ENCODE results near the gene GNG13. TPM values are rescaled to one million over a fixed set of nuclear protein-coding genes. Genes with fewer than 3 reads are reported as not detected.
"Not testable (repeated sequence)": the region's sequence is repeated elsewhere in the genome, so short reads cannot be mapped to it uniquely, and the experiment has no call there.

Gene GNG13
- total RNA-seq, 1 experiment from 2014 or later: not detected

- no peaks in the 10 kb centered on the region for H3K36me3 ChIP-seq (ENCODE audit: low read depth, low read length)
- TF ChIP-seq CTCF (conservative IDR thresholded peaks at IDR 0.05; ENCODE audit: low read depth, low read length) (no peak), EZH2 (IDR thresholded peaks at IDR 0.05; ENCODE audit: low read length, unreplicated experiment) (no peak), EZH2phosphoT487 (IDR thresholded peaks at IDR 0.05; ENCODE audit: borderline replicate concordance, low read length) (no peak)
- POLR2A ChIA-PET (ENCODE audit: unreplicated experiment): no interaction called here
- H3K4me3 ChIP-seq (ENCODE audit: low read length): no peak overlapping the region
- H3K9me2 ChIP-seq (replicated peaks; ENCODE audit: low read length): no peaks in the 10 kb centered on the region
- no peaks in the 10 kb centered on the region for H3K9me3 ChIP-seq (ENCODE audit: low read length)
- H3K4me2 ChIP-seq (ENCODE audit: low read length): no peak overlapping the region
- no peak overlapping the region for H3K9ac ChIP-seq (ENCODE audit: low read length)
- no peak overlapping the region for H3K27ac ChIP-seq (ENCODE audit: low read length)
- no peak overlapping the region for H2AFZ ChIP-seq (ENCODE audit: low read length)
- no peak for ATAC-seq
- H4K20me1 ChIP-seq (ENCODE audit: low read length): no peaks in the 10 kb centered on the region
- H3K27me3 ChIP-seq (ENCODE audit: low read length): no peaks in the 10 kb centered on the region
- H3F3A ChIP-seq (ENCODE audit: low read length, unreplicated experiment): no peaks in the 10 kb centered on the region
- CTCF ChIA-PET: no interaction called here
- no peaks in the 10 kb centered on the region for H3K79me2 ChIP-seq (ENCODE audit: low read length)
- intact Hi-C loops (cut with micrococcal nuclease): no loop called here
- no peak for DNase-seq
- BruUV-seq (replicated peaks): no TSS peak
- no peaks in the 10 kb centered on the region for H3K4me1 ChIP-seq (ENCODE audit: insufficient read depth, low read length)
These were observed 45.9 kb downstream of the GNG13 start for GRCh38 chr16:754656-755055.

GRCh38 chr16:754121-754607 lies 46.4 kb downstream of the GNG13 start:
- H3K9ac ChIP-seq (ENCODE audit: low read length); BruUV-seq (replicated peaks); H3K27me3 ChIP-seq (ENCODE audit: low read length); POLR2A ChIA-PET (ENCODE audit: unreplicated experiment); H3K36me3 ChIP-seq (ENCODE audit: low read depth, low read length); ATAC-seq; DNase-seq; H4K20me1 ChIP-seq (ENCODE audit: low read length); H3K9me2 ChIP-seq (replicated peaks; ENCODE audit: low read length); H3K4me3 ChIP-seq (ENCODE audit: low read length); intact Hi-C loops (cut with micrococcal nuclease); H3K4me2 ChIP-seq (ENCODE audit: low read length); H3K27ac ChIP-seq (ENCODE audit: low read length); CTCF ChIA-PET; H3K9me3 ChIP-seq (ENCODE audit: low read length); H3F3A ChIP-seq (ENCODE audit: low read length, unreplicated experiment); H3K79me2 ChIP-seq (ENCODE audit: low read length); H2AFZ ChIP-seq (ENCODE audit: low read length); H3K4me1 ChIP-seq (ENCODE audit: insufficient read depth, low read length): not testable (repeated sequence)

GRCh38 chr16:752007-752312 lies 48.6 kb downstream of the GNG13 start:
- ATAC-seq: no peak
- BruUV-seq (replicated peaks): no TSS peak
- Histone ChIP-seq H4K20me1 (ENCODE audit: low read length) (no peaks in the 10 kb centered on the region), H3F3A (ENCODE audit: low read length, unreplicated experiment) (no peaks in the 10 kb centered on the region), H3K9me3 (ENCODE audit: low read length) (no peaks in the 10 kb centered on the region), H3K27me3 (ENCODE audit: low read length) (no peaks in the 10 kb centered on the region), H3K36me3 (ENCODE audit: low read depth, low read length) (no peaks in the 10 kb centered on the region), H3K27ac (ENCODE audit: low read length) (no peak overlapping the region), H3K9ac (ENCODE audit: low read length) (no peak overlapping the region), H3K4me1 (ENCODE audit: insufficient read depth, low read length) (no peaks in the 10 kb centered on the region), H3K4me3 (ENCODE audit: low read length) (no peak overlapping the region), H3K4me2 (ENCODE audit: low read length) (peak overlapping the region; percentile 41), H3K79me2 (ENCODE audit: low read length) (no peaks in the 10 kb centered on the region), H2AFZ (ENCODE audit: low read length) (0 out of 2 replicates have a peak overlapping the region, but pooled peaks have one; percentile 9), H3K9me2 (replicated peaks; ENCODE audit: low read length) (no peaks in the 10 kb centered on the region)
- intact Hi-C loops (cut with micrococcal nuclease): no loop called here
- ChIA-PET CTCF (no interaction called here), POLR2A (ENCODE audit: unreplicated experiment) (no interaction called here)
- TF ChIP-seq EZH2phosphoT487 (IDR thresholded peaks at IDR 0.05; ENCODE audit: borderline replicate concordance, low read length): no peak
- no peak for TF ChIP-seq EZH2 (IDR thresholded peaks at IDR 0.05; ENCODE audit: low read length, unreplicated experiment)
- TF ChIP-seq CTCF (conservative IDR thresholded peaks at IDR 0.05; ENCODE audit: low read depth, low read length): no peak
- DNase-seq: no peak

Measured in PC-3 (cell line).